ENCODE data around the gene PRLR.
"Not testable (repeated sequence)": the region's sequence is repeated elsewhere in the genome, so short reads cannot be mapped to it uniquely, and the experiment has no call there.

Gene PRLR

DNA sequence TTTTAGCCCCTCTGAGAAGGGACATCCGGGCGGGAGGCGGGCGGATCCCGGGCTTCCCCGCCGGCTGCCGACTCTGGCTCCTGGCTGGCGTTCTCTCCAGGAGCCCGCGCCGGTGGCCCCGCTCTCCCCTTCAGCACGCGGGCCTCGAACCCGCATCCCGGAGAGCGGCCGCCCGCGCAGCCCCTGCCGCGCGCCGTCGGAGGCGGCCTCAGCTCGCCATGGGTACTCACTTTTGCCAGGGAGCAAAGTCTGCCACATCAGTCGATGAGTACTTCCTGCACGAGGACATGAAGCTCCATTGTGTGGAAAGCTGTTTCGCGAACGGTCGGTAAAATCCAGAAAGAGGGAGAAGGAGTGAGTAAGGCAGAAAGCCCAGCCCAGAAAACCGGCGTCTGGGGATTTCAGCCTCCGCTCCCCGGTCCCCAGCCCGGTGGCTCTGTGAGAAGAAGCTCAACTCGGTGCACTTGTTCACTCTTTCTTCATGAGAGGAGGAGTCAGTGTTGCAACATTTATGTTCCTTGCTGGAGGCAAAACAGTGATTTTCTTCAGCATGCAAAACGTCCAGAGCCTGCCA, at the start of gene PRLR:
TSS of gene PRLR (minus strand) at position 450 of the 574 bp plus-strand sequence. CDS start 140,867 bp downstream, outside the sequence.
- DNase-seq, result no peak

DNA sequence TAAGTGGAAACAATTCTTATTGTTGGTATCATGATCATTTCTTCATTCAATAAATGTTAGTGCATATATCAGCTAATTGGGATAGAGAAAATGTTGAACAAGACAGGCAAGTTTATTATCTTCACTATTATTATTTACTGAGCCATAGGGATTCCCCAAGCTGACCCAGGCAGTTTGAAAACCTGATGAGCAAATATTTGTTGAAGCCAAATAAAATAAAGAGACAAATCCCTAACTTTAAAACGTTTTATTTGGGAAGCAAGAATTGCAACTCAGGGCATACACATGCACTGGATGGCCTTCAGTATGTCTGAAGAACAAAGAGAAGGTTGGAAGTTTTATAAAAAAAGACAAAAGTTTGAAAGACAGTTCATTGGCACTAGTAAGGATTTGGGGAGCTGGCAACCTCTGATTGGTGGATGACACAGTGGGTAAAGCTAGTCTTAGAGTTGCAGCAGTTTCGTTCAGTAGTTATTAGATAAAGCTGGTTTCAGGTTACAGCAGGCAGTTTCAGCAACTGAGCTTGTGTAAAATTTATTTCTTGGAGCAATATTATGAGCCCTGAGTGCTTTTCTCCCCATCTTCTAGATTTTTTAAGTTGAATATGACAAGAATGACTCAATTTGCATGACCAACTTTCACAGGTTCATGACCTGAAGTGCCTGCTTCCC, 44.7 kb upstream of the PRLR start:
- no peak for DNase-seq

GRCh38 chr5:35269006-35269405, 38.7 kb upstream of the PRLR start:
- DNase-seq, result no peak

- DNase-seq, result no peak
Measured at GRCh38 chr5:35266276-35266675, 36.0 kb upstream of the PRLR start.

- DNase-seq, result no peak
Measured at GRCh38 chr5:35264509-35264908, 34.2 kb upstream of the PRLR start.

GRCh38 chr5:35263266-35263877, 33.1 kb upstream of the PRLR start:
- DNase-seq, result no peak

GRCh38 chr5:35253582-35253981, 23.3 kb upstream of the PRLR start:
- DNase-seq, result no peak

DNA sequence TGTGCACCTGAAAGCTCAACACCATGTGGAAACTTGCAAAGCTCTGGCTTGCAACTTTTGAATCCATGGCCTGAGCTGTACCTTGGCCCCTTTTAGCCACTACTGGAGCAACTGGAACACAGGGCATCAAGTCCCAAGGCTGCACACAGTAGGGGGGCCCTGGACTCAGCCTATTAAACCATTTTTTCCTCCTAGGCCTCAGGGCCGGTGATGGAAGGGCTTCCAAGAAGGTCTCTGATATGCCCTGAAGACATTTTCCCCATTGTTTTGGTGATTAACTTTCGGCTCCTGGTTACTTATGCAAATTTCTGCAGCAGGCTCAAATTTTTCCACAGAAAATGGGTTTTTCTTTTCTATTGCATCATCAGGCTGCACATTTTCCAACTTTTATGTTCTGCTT, 22.7 kb upstream of the PRLR start:
- DNase-seq, result no peak

GRCh38 chr5:35248843-35249780, 18.8 kb upstream of the PRLR start:
- DNase-seq, result no peak

DNA sequence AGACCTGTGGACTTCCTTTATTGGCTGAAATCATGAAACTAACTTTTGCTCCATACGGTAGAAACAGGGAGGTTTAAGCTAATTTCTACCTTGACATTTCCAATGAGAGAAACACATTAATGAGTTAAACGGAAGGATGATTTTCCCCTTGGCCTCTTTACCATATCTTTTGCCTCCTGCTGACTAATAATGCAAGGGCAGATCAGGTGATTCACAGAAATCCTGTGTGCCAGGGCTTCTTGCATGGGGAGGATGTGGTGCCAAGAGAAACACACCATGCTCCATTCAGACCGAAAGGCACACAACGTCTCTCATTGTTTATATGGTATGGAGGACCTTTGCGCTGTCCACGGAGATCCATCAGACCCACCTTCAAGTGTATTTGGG, 17.4 kb upstream of the PRLR start:
- DNase-seq, result no peak

DNA sequence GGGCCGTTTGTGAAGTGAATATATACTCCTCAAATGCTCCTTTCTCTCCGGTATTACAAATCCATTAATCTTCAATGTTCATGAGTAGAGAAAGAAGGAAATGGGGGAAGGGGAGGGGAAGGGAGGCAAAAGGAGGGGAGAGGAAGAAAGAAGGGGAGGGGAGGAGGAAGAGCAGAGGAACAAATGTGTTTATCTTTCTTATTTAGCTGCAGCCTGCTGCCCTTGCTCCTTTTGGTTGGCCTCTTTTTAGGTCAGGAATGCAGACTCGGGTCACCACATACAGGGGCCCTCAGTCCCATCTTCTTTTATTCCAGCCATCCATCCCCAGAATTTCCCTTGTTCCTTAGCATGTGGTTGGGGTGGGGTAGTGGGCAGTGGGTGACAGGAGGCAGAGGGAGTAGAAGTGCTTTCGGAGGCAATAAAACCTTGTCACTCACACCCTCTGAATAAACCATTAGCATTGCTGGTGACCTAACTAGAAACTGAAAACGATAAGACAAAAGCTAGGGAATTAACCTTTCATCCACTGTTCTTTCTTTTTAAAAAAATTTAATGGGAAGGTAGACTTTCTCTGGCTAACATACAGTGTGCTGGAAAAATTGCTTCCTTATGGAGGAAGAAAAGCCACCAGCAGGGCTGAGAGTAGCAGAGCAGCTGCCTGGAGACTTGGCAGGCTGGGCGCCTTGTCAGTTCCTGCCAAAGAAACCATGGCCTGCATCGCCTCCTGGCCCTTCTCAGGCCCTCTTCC, 16.8 kb upstream of the PRLR start:
- no peak for DNase-seq

- DNase-seq, result no peak
Measured at GRCh38 chr5:35246411-35246810, 16.1 kb upstream of the PRLR start.

- DNase-seq, result not testable (repeated sequence)
Measured at GRCh38 chr5:35245371-35245770, 15.1 kb upstream of the PRLR start.

DNA sequence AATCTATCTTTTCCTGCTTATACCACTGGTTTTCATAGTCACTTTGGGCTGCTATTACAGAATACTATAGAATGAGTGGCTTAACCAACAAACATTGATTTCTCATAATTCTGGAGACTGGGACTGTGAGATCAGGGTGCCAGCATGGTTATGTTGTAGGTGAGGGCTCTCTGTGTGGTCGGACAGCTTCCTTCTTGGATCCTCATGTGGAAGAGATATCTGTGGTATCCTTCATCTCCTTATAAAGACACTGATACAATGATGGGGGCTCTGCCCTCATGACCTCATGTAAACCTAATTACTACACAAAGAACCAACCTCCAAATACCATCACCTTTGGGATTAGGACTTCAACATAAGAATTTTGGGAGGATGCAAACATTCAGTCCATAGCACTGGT, 13.9 kb upstream of the PRLR start:
- DNase-seq, result no peak

- no peak for DNase-seq
Measured at GRCh38 chr5:35242702-35243258, 12.5 kb upstream of the PRLR start.

- DNase-seq, result no peak
Measured at GRCh38 chr5:35240892-35241291, 10.6 kb upstream of the PRLR start.

DNA sequence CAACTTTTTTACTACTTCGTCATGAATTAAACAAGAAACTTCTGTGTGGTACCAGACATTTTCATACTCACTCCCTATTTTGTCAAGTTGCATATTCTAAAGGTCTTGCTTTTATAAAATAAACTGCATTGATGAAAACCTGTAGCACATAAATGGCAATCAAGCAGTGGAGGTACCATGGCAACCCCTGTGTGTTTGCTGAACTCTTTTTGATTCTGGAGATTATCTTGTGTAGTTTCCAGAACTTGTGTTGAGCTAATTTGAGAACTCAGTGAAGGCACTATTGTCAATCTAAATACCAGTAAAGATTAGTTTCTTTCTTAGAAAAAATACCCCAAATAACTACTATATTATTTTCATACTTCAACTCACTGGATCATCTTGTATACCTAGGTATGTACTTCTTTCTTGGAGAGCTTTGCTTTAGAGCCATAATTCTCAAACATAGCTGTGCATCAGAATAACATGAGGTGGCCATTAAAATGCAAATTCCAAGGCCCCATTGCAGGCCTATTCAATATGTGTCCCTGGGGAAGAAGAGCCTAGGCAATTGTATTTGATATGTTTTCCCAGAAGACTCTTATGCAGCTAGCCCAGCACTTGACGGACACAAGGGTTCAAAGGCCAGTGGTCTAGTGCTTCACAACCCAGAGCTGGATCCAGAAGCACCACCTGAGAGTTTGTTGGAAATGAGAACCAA, 9.8 kb upstream of the PRLR start:
- no peak for DNase-seq

DNA sequence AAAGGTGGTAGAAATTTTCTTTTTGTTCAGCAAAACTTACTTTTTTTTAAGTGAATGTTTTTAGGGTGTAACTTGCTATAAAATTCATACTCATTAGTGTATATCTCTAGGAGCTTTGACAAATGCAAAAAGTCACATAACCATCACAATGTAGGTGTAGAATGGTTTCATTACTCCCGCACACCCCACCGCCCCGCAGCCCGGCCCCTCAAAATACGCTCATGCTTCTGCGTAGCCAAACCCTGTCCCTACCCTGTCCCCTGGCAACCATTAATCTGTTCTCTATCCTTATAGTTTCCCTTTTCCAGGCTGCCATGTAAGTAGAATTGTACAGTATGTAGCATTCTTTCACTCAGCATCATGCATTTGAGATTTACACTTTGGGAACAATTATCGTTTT, 9.2 kb upstream of the PRLR start:
- DNase-seq, result no peak

GRCh38 chr5:35237580-35238376, 7.5 kb upstream of the PRLR start:
- DNase-seq, result no peak

DNA sequence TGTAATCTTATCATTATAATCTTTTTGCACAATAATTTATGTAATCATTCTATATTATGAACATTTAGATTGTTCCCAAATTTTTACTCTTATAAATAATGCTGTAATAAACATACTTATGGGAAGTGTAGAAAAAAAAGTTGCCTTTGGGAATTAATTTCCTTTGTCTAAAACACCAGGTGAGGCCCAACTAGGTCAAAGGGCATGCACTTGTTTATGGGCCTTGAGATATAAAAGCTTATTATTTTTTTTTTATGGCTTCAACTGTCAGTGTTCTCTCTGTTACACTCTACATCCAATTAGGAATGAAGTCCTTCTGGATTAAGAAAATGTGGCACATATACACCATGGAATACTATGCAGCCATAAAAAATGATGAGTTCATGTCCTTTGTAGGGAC, 6.5 kb upstream of the PRLR start:
- no peak for DNase-seq

GRCh38 chr5:35233601-35234000, 3.3 kb upstream of the PRLR start:
- DNase-seq, result no peak
